Activated CD4-positive, alpha-beta T cell treated with anti-CD3 and anti-CD28 coated beads, Interleukin-2, Interleukin-6, amounts not matched to agents 100 ng/mL and 50 ng/mL, durations not matched to agents 16 hours and 8 hours (primary cell): ENCODE data around the gene ASTN2.

Experiments used
- DNase-seq: peaks from one replicate; pipeline ENCODE4 v3.0.0-alpha.2; 2020

Gene ASTN2

DNA sequence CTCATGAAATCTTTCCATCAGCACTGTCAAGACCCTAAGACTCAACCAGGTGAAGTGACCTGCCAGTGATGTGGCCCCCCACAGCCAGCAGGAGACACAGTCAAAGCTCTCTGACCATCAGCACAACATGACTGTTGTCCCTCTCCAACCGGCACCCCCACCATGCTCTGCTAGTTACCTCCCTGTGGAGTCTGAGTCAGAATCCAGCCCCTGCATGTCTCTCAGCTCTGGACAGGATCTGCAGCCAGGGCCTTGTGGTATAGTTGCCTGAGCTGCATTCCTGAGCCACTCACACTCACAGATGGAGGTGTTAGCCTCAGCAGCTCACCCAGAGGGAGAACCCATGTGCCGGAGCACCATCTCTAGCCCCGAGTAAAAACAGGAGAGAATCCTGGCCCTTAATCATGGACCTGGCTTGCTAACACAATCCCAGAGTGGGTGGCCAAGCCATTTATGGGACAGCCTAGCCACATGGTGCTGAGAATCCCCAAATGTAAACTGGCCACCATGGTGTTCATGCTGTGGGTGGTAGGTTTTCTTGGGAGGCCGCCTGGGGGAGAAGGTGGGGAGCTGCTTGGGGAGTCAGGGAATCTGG is 1023.5 kb downstream of the ASTN2 start:
- no peak for DNase-seq

DNA sequence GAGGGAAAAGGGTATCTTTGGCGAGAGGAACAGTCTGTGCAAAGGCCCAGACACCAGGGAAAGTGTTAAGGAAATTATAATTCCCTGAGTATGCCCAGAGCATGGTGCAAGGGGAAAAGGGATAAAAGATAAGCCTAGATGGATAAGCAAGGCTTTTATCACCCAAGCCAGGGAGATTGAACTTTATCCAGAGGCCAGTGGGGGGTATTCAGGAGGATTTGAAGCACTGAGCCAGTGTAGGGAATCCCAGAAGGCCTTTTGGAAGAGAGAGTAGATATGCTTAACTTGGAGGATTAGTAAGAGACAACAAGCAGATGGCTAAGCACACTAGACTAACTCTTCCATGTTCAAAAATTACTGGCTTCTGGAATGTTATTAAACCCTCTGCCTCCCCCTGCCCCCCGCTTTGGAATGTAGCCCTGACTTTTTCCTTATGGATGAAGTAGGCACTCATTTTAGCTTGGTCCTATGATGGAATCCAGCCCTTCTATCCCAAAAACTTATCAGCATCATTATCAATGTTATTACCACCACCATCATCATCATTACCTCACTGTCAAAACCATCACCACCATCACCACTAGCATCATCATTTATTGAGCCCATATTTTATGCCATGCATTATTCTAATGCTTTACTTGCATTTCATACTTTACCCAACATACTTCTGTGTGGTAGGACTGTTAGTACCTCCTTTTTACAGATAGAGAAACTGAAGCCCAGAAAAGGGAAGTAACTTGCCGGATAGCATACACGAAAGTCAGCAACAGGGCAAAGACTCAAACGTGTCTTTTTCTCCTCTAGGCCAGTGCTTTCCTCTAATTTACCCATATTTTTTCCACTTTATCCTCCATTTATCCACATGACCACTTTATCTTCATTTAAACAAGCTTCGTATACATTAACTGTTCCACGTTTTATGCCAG is 1024.3 kb downstream of the ASTN2 start:
- DNase-seq: no peak

DNA sequence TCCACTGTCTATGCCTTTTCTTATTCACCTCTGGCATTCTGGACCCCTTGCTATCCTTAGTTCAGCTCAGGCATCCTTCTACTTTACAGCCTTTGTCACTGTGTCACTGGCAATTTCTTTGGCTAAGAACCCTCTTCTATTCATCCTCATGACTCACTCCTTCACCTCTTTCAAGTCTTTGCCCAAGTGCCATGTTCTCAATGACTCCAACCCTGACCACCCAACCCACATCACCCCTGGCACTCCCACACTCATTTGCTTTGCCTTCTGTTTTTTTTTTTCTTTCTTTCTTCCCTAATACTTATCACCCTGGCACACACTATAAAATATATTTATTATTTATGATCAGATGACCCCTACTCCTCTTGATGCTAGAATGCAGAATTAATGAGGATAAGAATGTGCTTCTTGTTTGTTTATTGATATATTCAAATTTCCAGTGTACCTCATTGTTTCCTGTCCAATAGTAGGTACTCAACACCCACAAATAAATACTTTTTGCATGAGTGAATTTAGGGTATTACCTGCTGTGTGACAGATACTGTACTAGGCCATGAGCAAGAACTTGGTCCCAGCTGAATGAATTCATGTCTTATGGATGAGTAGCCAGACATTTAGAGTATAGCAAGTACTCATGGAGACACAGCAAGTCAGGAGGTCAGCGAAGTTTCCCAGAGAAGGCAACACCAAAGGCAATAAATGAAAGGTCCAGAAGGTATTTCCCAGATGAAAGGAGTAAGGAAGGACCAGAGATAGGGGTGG is 1025.1 kb downstream of the ASTN2 start:
- DNase-seq: no peak

DNA sequence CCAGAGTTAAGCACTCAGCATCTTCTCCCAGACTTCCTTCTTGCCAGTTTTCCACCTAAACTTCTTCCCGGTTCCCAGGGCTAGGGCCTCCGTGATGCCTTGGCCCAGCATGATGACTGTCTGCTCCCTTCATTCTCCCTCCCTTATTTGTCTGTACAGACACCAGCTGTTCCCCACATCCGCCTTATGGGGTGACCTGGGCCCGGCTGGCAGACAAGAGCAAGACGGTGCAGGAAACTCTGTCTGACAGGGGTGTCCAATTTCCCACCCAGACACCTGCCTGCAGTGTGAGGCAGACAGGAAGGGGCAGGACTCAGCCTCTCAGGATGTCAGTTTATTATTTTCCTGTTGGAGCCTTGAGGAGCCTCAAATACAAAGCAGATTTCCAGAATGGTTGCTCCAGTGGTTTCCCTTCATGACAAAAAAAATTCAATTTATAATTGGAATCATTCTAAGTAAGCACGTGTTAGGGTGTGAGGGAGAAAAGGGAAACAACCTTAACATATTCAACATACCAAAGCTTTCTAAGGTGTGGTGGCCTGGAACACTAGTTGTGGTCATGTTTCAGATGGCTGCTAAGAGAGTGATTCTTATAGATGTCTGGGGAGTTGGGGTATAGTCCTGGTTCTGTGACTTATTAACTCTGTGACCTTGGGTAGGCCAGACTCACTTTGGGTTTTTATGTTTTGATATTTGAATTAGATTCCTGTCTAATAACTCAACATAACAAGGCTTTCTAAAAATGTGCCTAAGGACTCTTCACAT is 1026.7 kb downstream of the ASTN2 start:
- DNase-seq: no peak

DNA sequence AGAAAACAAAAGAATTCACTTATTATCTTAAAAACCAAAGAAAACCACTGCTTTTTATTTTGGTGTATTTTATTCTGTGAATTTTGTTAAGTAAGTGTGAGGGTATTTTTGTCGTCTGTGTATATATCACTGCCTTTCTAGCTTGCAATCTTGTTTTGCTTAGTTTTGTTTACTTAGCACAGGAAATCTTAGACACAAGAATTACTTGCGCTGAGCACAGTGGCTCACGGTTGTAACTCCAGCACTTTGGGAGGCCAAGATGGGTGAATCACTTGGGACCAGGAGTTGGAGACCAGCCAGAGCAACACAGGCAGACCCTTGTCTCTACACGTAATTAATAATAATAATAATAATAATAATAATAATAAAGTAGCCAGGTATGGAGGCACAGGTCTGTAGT is 1030.9 kb downstream of the ASTN2 start:
- no peak for DNase-seq

DNA sequence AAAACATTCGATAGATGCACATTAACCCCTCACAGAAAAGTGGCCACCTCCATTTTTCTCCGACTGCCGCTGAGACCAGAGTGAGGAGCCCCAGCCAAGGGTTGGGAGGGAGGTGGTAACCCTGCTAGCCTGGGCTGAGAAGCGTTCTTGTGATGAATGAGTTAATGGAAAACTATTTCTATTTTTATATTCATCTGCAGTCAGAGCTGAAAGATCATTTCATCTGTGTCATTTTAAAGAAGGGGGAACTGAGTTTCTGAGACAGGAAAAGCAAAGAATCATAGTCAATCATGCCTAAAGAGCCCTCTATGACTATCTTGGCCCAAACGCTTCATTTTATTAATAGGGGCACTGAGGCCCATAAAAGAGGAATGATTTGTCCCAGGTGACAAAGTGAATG is 1031.7 kb downstream of the ASTN2 start:
- DNase-seq: no peak

DNA sequence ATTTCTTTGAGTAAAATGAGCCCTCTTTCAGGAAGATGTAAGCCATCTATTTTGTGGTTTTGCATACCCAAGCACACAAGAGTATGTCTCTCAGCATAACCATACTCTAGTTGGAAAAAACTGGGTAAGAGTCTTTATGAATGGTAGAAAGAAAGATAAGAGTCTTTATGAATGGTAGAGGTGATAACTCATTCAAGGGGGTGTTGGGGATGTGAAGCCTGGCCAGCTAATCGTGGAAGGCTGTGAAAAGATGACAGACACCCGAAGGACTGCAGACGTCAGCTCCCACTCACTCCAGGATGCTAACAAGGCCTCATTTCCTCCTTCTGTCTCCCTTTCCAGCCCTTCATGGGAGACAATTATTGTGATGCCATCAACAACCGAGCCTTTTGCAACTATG is 1032.8 kb downstream of the ASTN2 start:
- DNase-seq: no peak

DNA sequence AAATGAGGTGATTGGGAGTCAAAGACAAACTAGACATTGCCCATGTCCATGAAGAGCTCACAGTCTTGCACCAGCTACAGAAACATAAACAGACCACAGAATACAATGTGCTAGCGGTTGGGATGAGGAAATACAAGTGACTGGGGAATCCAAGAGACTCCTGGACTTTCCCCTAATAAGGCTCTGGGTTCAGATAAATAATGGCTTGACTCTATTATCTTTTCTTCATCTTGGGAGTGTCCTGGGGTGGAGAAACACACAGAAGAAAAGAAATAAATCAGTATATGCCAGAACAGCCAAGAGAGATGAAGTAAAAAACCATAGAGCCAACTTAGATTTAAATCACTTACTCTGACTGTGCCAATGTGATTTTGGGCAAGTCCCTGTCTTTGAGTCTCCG is 1033.5 kb downstream of the ASTN2 start:
- no peak for DNase-seq

DNA sequence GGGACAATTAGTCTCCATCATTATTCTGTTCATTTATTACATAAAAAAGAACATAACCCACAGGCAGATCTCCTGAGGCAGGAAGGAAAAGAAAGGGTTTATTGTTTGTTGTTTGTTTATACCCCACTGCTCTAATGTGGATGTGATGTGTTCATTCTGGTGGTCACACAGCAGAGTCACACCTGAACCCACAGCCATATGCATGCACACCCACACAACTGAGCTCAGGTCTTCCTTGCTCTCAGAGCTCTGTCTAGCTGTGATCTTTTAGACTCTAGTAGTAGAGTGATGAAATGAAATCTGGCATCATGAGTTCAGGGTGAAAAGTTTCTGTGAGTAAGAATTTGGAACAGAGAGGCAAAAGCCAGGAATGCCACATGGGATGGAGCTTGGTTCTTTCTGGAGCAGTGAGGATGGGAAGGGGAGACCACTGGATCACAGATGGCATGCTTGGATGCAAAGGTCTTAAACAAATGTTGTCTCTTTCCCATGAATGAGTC is 1034.3 kb downstream of the ASTN2 start:
- DNase-seq: no peak

DNA sequence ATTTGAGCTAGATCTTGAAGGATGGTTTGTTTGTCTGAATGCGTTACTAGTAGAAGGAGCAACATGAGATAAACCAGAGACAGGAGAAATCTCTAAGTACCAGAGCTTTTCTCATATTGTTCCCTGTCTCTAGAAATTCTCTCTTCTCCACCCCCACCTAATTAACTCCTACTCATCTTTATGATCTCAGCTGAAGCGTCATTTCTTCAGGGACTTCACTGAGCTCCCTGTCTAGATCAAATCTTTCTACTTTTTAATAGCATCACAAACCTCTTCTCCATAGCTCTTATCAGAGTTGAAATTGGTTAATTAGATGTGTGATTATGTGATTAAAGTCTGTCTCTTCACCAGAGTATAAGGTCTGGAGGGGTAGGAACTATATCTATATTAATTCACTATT is 1035.0 kb downstream of the ASTN2 start:
- DNase-seq: no peak

DNA sequence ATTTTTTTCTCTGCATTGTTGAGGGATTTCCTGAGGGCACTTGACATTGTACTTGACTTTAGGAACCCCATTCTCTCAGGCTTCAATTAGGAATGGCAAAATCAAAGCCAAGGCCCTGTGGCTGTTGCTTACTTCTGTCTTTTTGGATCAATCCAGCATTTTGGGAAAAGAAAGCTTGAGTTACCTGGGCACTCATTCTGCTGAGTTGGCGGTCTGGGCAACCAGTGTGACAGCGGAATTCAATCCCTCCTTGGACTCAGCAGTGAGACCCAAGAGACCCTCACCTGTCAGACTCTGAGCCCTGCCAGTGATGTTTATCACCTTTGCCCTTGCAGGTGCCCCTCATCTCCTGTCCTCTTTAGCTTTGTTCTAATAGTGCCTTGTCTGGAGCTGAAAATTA is 1036.0 kb downstream of the ASTN2 start:
- DNase-seq: no peak

DNA sequence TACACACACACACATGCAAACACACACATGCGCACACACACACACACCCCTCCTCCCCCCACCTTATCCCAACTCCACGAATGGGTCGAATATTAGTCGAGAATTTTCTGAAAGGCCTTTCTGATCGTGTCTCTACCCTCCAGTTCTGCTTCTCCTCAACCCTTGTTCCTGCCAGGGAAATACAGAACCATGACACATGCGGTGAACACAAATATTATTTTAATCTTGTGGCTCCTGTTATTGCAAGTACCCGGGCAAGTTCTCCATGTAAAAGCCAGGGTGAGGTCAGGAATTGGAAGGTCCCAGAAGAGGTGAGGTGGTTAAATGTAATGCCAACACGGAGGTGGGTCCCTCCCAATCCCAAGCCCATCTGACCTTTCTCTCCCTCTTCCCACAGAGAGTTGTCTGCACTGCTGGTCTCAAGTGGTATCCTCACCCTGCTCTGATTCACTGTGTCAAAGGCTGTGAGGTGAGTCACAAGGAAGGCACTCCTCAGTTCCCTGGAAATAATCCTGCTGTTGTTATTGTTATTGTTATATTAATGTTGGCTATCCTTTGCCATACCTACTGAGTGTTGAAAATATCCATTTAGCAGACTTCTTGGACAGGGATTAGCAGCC is 1037.6 kb downstream of the ASTN2 start:
- DNase-seq: no peak
